ENCODE results near the gene TAF8.
A peak's percentile ranks its signal among the peaks of the same experiment; 100 is the strongest.

TAF8 gene

GRCh38 chr6:42131531-42131930 is 81.2 kb downstream of the TAF8 start:
- peak overlapping the region; percentile 4; the same call in 1 of the 2 replicates for H3K27ac ChIP-seq
- CTCF ChIA-PET = no interaction called here
- no peak for TF ChIP-seq CTCF (conservative IDR thresholded peaks at IDR 0.05; ENCODE audit: low read depth)
- POLR2A ChIA-PET (ENCODE audit: low non-redundant PET) = no interaction called here
- no peak for DNase-seq (ENCODE audit: low spot score)

DNA sequence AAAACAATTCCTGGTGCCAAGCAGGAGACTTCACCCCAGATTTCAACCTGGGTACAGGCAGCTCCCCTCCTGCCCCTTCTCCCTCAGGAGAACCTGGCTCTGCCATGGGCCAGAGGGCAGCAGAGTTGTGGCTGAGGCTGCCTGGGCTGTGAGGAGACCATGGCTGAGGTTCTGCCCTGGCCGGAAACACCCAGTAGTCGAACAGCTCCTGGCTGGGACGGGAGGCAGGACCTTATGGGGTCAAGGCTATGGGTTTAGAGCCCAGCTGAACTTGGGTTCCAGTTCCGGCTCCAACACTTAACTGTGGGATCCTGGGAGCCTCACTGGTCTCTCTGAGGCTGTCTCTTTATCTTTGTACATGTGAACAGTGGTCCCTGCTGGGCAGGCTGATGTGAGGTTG is 83.6 kb downstream of the TAF8 start:
- DNase-seq (ENCODE audit: low spot score) = no peak
- peak overlapping the region; percentile 44 for H3K27ac ChIP-seq
- CTCF ChIA-PET = no interaction called here
- POLR2A ChIA-PET (ENCODE audit: low non-redundant PET) = interaction anchor here (1.0 kb wide), 1 partner anchor 9 kb away, joined by 3 read pairs; the partner anchor contains the start of gene C6orf132
- TF ChIP-seq CTCF (conservative IDR thresholded peaks at IDR 0.05; ENCODE audit: low read depth) = no peak

DNA sequence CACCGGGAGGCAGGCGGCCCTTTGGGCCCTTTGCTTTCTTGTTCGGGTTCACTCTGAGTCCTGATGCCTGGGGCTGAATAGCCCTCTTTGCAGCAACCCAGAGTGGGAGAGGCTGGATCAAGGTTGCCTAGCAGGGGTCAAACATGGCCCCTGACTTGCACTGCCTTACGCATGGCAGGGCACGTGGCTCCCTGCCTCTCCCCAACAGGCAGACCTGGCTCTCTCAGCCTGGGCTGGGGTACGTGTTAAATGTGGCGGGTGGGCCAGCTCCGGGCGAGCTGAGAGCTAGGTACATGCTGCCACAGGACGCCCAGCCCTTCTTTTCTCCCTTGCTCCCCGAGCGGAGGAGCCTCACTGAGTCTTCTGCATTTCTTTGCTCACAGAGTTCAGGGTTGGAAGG is 84.8 kb downstream of the TAF8 start:
- POLR2A ChIA-PET (ENCODE audit: low non-redundant PET) = no interaction called here
- no peak for DNase-seq (ENCODE audit: low spot score)
- H3K27ac ChIP-seq = peak overlapping the region; percentile 44
- CTCF ChIA-PET = interaction anchor here (0.6 kb wide), 1 partner anchor 9 kb away, joined by 3 read pairs; no protein-coding TSS in a partner anchor
- TF ChIP-seq CTCF (conservative IDR thresholded peaks at IDR 0.05; ENCODE audit: low read depth) = no peak

DNA sequence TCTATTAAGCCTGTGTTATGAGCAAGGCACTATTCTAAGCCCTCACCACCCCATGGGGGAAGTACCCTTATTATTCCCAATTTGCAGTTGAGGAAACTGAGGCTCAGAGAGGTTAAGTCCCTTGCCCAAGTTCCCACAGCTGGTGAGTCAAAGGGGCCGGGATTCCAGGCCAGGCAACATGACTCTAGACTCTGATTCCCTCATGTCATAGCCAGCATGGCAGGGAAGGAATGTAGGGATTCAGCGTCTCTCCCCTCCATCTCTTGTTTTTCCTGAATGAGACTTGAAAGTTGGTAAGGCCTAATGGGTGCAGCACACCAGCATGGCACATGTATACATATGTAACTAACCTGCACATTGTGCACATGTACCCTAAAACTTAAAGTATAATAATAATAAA is 85.4 kb downstream of the TAF8 start:
- H3K27ac ChIP-seq = peak overlapping the region; percentile 44; the same call in 1 of the 2 replicates
- no peak for TF ChIP-seq CTCF (conservative IDR thresholded peaks at IDR 0.05; ENCODE audit: low read depth)
- POLR2A ChIA-PET (ENCODE audit: low non-redundant PET) = no interaction called here
- DNase-seq (ENCODE audit: low spot score) = no peak
- CTCF ChIA-PET = interaction anchor here (0.5 kb wide), 1 partner anchor 61 kb away, joined by 3 read pairs; no protein-coding TSS in a partner anchor

- ChIA-PET CTCF (interaction anchor here (0.6 to 0.9 kb wide), 2 partner anchors 19 to 23 kb away, joined by 3 read pairs; a partner anchor contains a TSS), POLR2A (ENCODE audit: low non-redundant PET) (interaction anchor here (0.9 kb wide), 1 partner anchor 8 kb away, joined by 3 read pairs; no protein-coding TSS in a partner anchor)
- peak; percentile 88 for DNase-seq (ENCODE audit: low spot score)
- H3K27ac ChIP-seq = peak overlapping the region; percentile 87
- TF ChIP-seq CTCF (conservative IDR thresholded peaks at IDR 0.05; ENCODE audit: low read depth) = no peak
These were observed 86.3 kb downstream of the TAF8 start for GRCh38 chr6:42136508-42137193.
